Activated CD4-positive, alpha-beta T cell treated with anti-CD3 and anti-CD28 coated beads for 48 hours (primary cell): ENCODE data around the gene KLF9.

Experiments
- DNase-seq: peaks from one replicate; pipeline ENCODE4 v3.0.0-alpha.2; 2020

KLF9 gene

GRCh38 chr9:70352356-70352755 is 62.1 kb downstream of the KLF9 start:
- DNase-seq, result no peak

DNA sequence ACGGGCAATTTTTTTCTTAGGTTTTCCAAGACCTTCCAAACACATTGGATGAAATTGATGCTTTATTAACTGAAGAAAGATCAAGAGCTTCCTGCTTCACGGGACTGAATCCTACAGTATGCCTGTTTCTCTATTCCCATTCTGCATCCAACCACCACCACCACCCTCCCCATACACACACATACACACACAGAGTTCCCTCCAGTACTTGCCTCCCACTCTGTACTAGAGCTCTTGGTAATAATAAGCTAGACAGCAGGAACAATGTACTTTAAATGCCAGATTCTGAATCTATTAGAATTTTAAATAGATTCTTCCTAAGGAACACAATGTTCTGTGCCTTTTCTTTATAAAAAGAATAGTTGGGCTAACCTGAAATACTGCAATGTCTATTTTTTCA is 67.4 kb downstream of the KLF9 start:
- DNase-seq, result no peak

- no peak for DNase-seq
Observed at GRCh38 chr9:70340572-70340971, 73.9 kb downstream of the KLF9 start.
